HG02970 (cell line): ENCODE results near the gene ITGA1.
"Not testable (repeated sequence)": the region's sequence is repeated elsewhere in the genome, so short reads cannot be mapped to it uniquely, and the experiment has no call there.

Experiments
- ATAC-seq: cut with Tn5 transposase; IDR thresholded peaks from one replicate; pipeline ENCODE4 v1.9.1; 2021; ENCODE audit warnings: mild to moderate bottlenecking, moderate library complexity, moderate number of reproducible peaks; ENCODE audit not compliant: unreplicated experiment, low FRiP score

Gene ITGA1

GRCh38 chr5:52943808-52944207 lies 156.1 kb downstream of the ITGA1 start:
- no peak for ATAC-seq

GRCh38 chr5:52945040-52945439 lies 157.3 kb downstream of the ITGA1 start:
- no peak for ATAC-seq

GRCh38 chr5:52947208-52947607 lies 159.5 kb downstream of the ITGA1 start:
- no peak for ATAC-seq

- no peak for ATAC-seq
Observed at GRCh38 chr5:52947851-52948250, 160.1 kb downstream of the ITGA1 start.

GRCh38 chr5:52948418-52949076 lies 160.8 kb downstream of the ITGA1 start:
- peak; percentile 97 for ATAC-seq

GRCh38 chr5:52950686-52951085 lies 163.0 kb downstream of the ITGA1 start:
- ATAC-seq, result no peak

GRCh38 chr5:52952483-52952882 lies 164.8 kb downstream of the ITGA1 start:
- ATAC-seq, result no peak

GRCh38 chr5:52956014-52956413 lies 168.3 kb downstream of the ITGA1 start:
- no peak for ATAC-seq

- ATAC-seq, result no peak
Observed at GRCh38 chr5:52956915-52957747, 169.4 kb downstream of the ITGA1 start.

- ATAC-seq, result no peak
Observed at GRCh38 chr5:52961274-52961681, 173.6 kb downstream of the ITGA1 start.

- no peak for ATAC-seq
Observed at GRCh38 chr5:52963636-52964035, 175.9 kb downstream of the ITGA1 start.

GRCh38 chr5:52964138-52964537 lies 176.4 kb downstream of the ITGA1 start:
- ATAC-seq, result no peak

GRCh38 chr5:52976157-52976556 lies 188.4 kb downstream of the ITGA1 start:
- not testable (repeated sequence) for ATAC-seq

GRCh38 chr5:52977264-52977897 lies 189.7 kb downstream of the ITGA1 start:
- ATAC-seq, result no peak

GRCh38 chr5:52981507-52981906 lies 193.8 kb downstream of the ITGA1 start:
- ATAC-seq, result no peak

- ATAC-seq, result no peak
Observed at GRCh38 chr5:52983731-52984636, 196.3 kb downstream of the ITGA1 start.

- ATAC-seq, result no peak
Observed at GRCh38 chr5:52985306-52985705, 197.6 kb downstream of the ITGA1 start.

- ATAC-seq, result no peak
Observed at GRCh38 chr5:52987711-52988331, 200.1 kb downstream of the ITGA1 start.

- ATAC-seq, result no peak
Observed at GRCh38 chr5:52988335-52989024, 200.8 kb downstream of the ITGA1 start.
